ENCODE data around the gene OR51B2.

Gene OR51B2

DNA sequence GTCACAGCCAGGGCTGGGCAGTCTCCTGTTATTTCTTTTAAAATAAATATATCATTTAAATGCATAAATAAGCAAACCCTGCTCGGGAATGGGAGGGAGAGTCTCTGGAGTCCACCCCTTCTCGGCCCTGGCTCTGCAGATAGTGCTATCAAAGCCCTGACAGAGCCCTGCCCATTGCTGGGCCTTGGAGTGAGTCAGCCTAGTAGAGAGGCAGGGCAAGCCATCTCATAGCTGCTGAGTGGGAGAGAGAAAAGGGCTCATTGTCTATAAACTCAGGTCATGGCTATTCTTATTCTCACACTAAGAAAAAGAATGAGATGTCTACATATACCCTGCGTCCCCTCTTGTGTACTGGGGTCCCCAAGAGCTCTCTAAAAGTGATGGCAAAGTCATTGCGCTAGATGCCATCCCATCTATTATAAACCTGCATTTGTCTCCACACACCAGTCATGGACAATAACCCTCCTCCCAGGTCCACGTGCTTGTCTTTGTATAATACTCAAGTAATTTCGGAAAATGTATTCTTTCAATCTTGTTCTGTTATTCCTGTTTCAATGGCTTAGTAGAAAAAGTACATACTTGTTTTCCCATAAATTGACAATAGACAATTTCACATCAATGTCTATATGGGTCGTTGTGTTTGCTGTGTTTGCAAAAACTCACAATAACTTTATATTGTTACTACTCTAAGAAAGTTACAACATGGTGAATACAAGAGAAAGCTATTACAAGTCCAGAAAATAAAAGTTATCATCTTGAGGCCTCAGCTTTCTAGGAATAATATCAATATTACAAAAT lies 35.8 kb downstream of the OR51B2 start:
- Histone ChIP-seq H3K4me3 (no peak overlapping the region), H3K36me3 (no peaks in the 10 kb centered on the region), H3K27me3 (no peaks in the 10 kb centered on the region), H3K27ac (no peak overlapping the region), H4K20me1 (no peaks in the 10 kb centered on the region), H3K9ac (no peak overlapping the region), H3K4me1 (peaks cover 0 to 5% (median 0%) of the 10 kb centered on the region in 10 experiments; a peak in 2 of 20 replicates), H3K9me3 (replicated peaks in 1 of 11) (no peaks in the 10 kb centered on the region), H3K4me2 (no peak overlapping the region)
- no peak for TF ChIP-seq Cebpa-rat (IDR thresholded peaks at IDR 0.05)

GRCh38 chr11:5286901-5287300 lies 37.2 kb downstream of the OR51B2 start:
- H3K4me2 ChIP-seq: no peak overlapping the region
- no peak for TF ChIP-seq Cebpa-rat (IDR thresholded peaks at IDR 0.05)
- H4K20me1 ChIP-seq: no peaks in the 10 kb centered on the region
- H3K36me3 ChIP-seq: no peaks in the 10 kb centered on the region
- H3K27me3 ChIP-seq: no peaks in the 10 kb centered on the region
- H3K4me1 ChIP-seq: peaks cover 0 to 5% (median 0%) of the 10 kb centered on the region in 10 experiments; a peak in 2 of 20 replicates
- H3K9ac ChIP-seq: no peak overlapping the region
- no peaks in the 10 kb centered on the region for H3K9me3 ChIP-seq (replicated peaks in 1 of 11)
- H3K4me3 ChIP-seq: no peak overlapping the region
- H3K27ac ChIP-seq: no peak overlapping the region

GRCh38 chr11:5286351-5286750 lies 37.7 kb downstream of the OR51B2 start:
- Histone ChIP-seq H3K9me3 (replicated peaks in 1 of 11) (no peaks in the 10 kb centered on the region), H3K4me1 (peaks cover 0 to 5% (median 0%) of the 10 kb centered on the region in 10 experiments; a peak in 4 of 20 replicates), H3K36me3 (no peaks in the 10 kb centered on the region), H3K4me3 (no peak overlapping the region), H4K20me1 (no peaks in the 10 kb centered on the region), H3K27ac (no peak overlapping the region), H3K4me2 (no peak overlapping the region), H3K27me3 (no peaks in the 10 kb centered on the region), H3K9ac (no peak overlapping the region)
- no peak for TF ChIP-seq Cebpa-rat (IDR thresholded peaks at IDR 0.05)

DNA sequence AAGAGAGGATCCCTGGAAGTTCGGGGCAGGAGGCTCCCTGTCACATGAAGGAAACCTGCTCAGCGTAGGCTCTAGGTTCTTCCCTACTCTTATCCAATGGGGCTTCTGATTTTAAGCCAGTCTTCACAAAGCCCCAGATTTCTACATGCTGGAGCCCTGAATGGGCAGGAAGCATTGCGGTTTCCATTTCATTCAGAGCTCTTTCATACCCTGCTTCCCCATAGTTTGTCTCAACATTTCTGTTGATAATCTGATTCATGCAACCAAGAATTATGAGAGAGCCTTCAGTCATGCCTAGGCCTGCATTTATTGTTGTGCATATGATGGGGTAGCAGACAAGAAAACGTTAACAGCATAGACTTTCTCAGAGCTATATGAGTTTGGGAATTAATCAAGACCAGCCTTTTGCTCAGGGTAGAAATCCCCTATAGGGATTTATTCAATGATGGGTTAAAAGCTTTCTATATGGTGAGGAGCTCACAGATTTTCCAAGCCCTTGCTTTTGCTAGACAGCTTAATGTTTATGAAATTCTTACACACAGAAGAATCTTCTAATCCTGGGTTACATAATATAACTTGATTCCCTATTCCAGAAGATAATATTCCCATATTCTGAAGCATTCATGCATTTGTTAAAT lies 38.3 kb downstream of the OR51B2 start:
- H3K4me3 ChIP-seq: no peak overlapping the region
- H3K4me1 ChIP-seq: peaks cover 0 to 6% (median 3%) of the 10 kb centered on the region in 10 experiments; a peak in 10 of 20 replicates
- no peaks in the 10 kb centered on the region for H4K20me1 ChIP-seq
- no peaks in the 10 kb centered on the region for H3K9me3 ChIP-seq (replicated peaks in 1 of 11)
- H3K27me3 ChIP-seq: no peaks in the 10 kb centered on the region
- H3K36me3 ChIP-seq: no peaks in the 10 kb centered on the region
- no peak for TF ChIP-seq Cebpa-rat (IDR thresholded peaks at IDR 0.05)
- no peak overlapping the region for H3K27ac ChIP-seq
- H3K9ac ChIP-seq: no peak overlapping the region
- H3K4me2 ChIP-seq: no peak overlapping the region

GRCh38 chr11:5284637-5285036 lies 39.5 kb downstream of the OR51B2 start:
- no peak for TF ChIP-seq Cebpa-rat (IDR thresholded peaks at IDR 0.05)
- Histone ChIP-seq H3K27ac (no peak overlapping the region), H3K27me3 (no peaks in the 10 kb centered on the region), H4K20me1 (no peaks in the 10 kb centered on the region), H3K4me1 (peaks cover 0 to 16% (median 8%) of the 10 kb centered on the region in 10 experiments; a peak in 10 of 20 replicates), H3K36me3 (no peaks in the 10 kb centered on the region), H3K4me2 (no peak overlapping the region), H3K9me3 (replicated peaks in 1 of 11) (no peaks in the 10 kb centered on the region), H3K4me3 (no peak overlapping the region), H3K9ac (no peak overlapping the region)

DNA sequence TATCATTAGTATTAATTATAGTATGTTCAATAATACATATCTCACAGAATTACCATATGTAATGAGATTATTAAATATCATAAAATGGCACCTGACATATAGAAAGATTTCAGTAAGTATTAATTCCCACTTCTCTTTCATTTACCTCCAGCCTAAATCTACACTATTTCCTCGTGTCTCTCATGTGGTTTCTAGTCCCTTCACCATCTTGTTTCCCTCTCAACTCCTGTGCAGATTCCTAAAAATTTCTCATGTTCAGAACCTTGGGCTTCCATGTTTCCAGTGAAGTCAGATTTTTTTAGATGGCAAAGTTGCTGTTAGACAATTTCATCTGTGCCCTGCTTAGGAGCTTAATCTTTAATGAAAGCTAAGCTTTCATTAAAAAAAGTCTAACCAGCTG lies 40.2 kb downstream of the OR51B2 start:
- Histone ChIP-seq H3K9ac (no peak overlapping the region), H3K27me3 (no peaks in the 10 kb centered on the region), H3K9me3 (replicated peaks in 1 of 11) (no peaks in the 10 kb centered on the region), H3K4me3 (no peak overlapping the region), H3K36me3 (no peaks in the 10 kb centered on the region), H4K20me1 (no peaks in the 10 kb centered on the region), H3K27ac (no peak overlapping the region), H3K4me1 (peaks cover 0 to 16% (median 8%) of the 10 kb centered on the region in 10 experiments; a peak in 10 of 20 replicates), H3K4me2 (no peak overlapping the region)
- TF ChIP-seq Cebpa-rat (IDR thresholded peaks at IDR 0.05): no peak

- no peak overlapping the region for H3K4me2 ChIP-seq
- TF ChIP-seq Cebpa-rat (IDR thresholded peaks at IDR 0.05): no peak
- no peak overlapping the region for H3K9ac ChIP-seq
- no peak overlapping the region for H3K27ac ChIP-seq
- H3K9me3 ChIP-seq (replicated peaks in 1 of 11): no peaks in the 10 kb centered on the region
- no peaks in the 10 kb centered on the region for H3K27me3 ChIP-seq
- H4K20me1 ChIP-seq: no peaks in the 10 kb centered on the region
- peaks cover 0 to 16% (median 8%) of the 10 kb centered on the region in 10 experiments; a peak in 10 of 20 replicates for H3K4me1 ChIP-seq
- no peaks in the 10 kb centered on the region for H3K36me3 ChIP-seq
- H3K4me3 ChIP-seq: no peak overlapping the region
These were observed 41.0 kb downstream of the OR51B2 start for GRCh38 chr11:5283086-5283485.

- TF ChIP-seq Cebpa-rat (IDR thresholded peaks at IDR 0.05): no peak
- Histone ChIP-seq H3K27me3 (no peaks in the 10 kb centered on the region), H3K4me3 (no peak overlapping the region)
These were observed 41.5 kb downstream of the OR51B2 start for GRCh38 chr11:5282628-5283027.

GRCh38 chr11:5281596-5281995 lies 42.5 kb downstream of the OR51B2 start:
- Histone ChIP-seq H3K27ac (peak overlapping the region in 4 of 11 experiments; percentile 6 to 63 (median 34); a peak in 5 of 22 replicates), H3K4me3 (no peak overlapping the region), H3K27me3 (no peaks in the 10 kb centered on the region), H3K36me3 (no peaks in the 10 kb centered on the region), H3K9ac (no peak overlapping the region), H3K4me1 (peaks cover 0 to 16% (median 8%) of the 10 kb centered on the region in 10 experiments; a peak in 10 of 20 replicates), H3K9me3 (replicated peaks in 1 of 11) (no peaks in the 10 kb centered on the region), H4K20me1 (no peaks in the 10 kb centered on the region), H3K4me2 (no peak overlapping the region)
- TF ChIP-seq Cebpa-rat (IDR thresholded peaks at IDR 0.05): no peak

More at GRCh38 chr11:5282628-5283027, 41.5 kb downstream of the OR51B2 start:
- H3K27ac ChIP-seq: no peak overlapping the region
- no peaks in the 10 kb centered on the region for H4K20me1 ChIP-seq
- H3K4me2 ChIP-seq: no peak overlapping the region
- no peaks in the 10 kb centered on the region for H3K36me3 ChIP-seq
- H3K4me1 ChIP-seq: peaks cover 0 to 16% (median 8%) of the 10 kb centered on the region in 10 experiments; a peak in 10 of 20 replicates
- H3K9ac ChIP-seq: no peak overlapping the region
- H3K9me3 ChIP-seq (replicated peaks in 1 of 11): no peaks in the 10 kb centered on the region
